Thoracic aorta (tissue), 2 donors: Measurements from ENCODE around the gene HCFC1. TPM values are rescaled to one million over a fixed set of nuclear protein-coding genes. Genes with fewer than 3 reads are reported as not detected.

Experiments used
- ATAC-seq: fragments of 150-250 bp; one replicate; pipeline ENCODE4 v1.8.0; 2017; ENCODE audit warnings: low read depth; ENCODE audit not compliant: insufficient number of reproducible peaks, low FRiP score
- DNase-seq: peaks from one replicate; pipeline ENCODE4 v3.0.0-alpha.2; 2020; ENCODE audit warnings: low spot score
- H3K27ac ChIP-seq, 2 donors: fragments of 200-600 bp; sonication (generic); 1 replicate in 1 of 2; 2 replicates in 1 of 2; pipeline ENCODE4 v1.5.1; 2016; ENCODE audit warnings: mild to moderate bottlenecking in 2 of 2, moderate library complexity in 2 of 2
- H3K27me3 ChIP-seq: fragments of 200-600 bp; sonication (generic); replicated peaks from 2 replicates; pipeline ENCODE4 v1.6.0; 2016; ENCODE audit warnings: mild to moderate bottlenecking; ENCODE audit not compliant: insufficient read depth
- H3K36me3 ChIP-seq: fragments of 200-600 bp; sonication (generic); one replicate; pipeline ENCODE4 v1.5.1; 2016
- H3K4me1 ChIP-seq, 2 donors: fragments of 200-600 bp; sonication (generic); 1 replicate in 1 of 2; 2 replicates in 1 of 2; pipeline versions ENCODE4 v1.5.1 to v1.6.0; 2016; ENCODE audit warnings: low read depth in 2 of 2, mild to moderate bottlenecking in 1 of 2; ENCODE audit not compliant: control insufficient read depth in 1 of 2
- H3K4me3 ChIP-seq: fragments of 200-600 bp; sonication (generic); 2 replicates; pipeline ENCODE4 v1.5.1; 2016; ENCODE audit warnings: mild to moderate bottlenecking
- H3K9me3 ChIP-seq: fragments of 200-600 bp; sonication (generic); 2 replicates; pipeline ENCODE4 v1.5.1; 2016
- total RNA-seq, 2 donors: library from RNA; depleted of rRNA; stranded (reverse); fragments of >200 nt; gene quantifications; one replicate each; pipeline versions ENCODE4 v1.1.0 to v1.2.3, GENCODE V29; 2016
- TF ChIP-seq, protein P1 (sequence below): fragments of 200-600 bp; sonication (generic); IDR thresholded peaks from one replicate; pipeline ENCODE4 v1.5.1; 2019; ENCODE audit warnings: antibody characterized with exemption

The HCFC1 gene
- total RNA-seq, 2 donors from 2014 or later, result 51.6 to 58.9 TPM

DNA sequence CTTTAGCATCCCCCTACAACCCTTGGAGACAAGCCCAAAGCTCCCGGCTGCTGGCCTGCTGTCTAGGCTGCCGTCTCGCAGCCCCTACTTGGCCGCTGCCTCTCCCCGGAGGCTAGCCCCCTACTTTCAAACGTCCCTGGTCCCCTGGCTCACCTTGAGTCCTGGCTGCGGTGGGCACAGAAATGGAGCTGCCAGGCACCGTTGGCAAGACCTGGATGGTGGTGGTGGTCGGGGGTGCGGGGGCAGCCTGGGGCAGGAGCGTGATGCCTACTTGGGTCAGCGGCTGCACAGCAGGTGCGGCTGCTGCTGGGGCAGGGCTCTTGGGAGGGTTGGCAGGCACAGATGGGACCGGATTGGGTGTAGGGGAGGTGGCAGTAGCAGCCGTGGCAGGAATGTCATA is 12.0 kb downstream of the HCFC1 start:
- no peaks in the 10 kb centered on the region for H3K27me3 ChIP-seq
- peaks cover 39% of the 10 kb centered on the region for H3K36me3 ChIP-seq
- H3K4me1 ChIP-seq, result no peaks in the 10 kb centered on the region
- H3K9me3 ChIP-seq, result no peaks in the 10 kb centered on the region
- no peak for DNase-seq
- H3K4me3 ChIP-seq, result no peak overlapping the region
- no peak overlapping the region for H3K27ac ChIP-seq
- ATAC-seq, result no peak
- TF ChIP-seq, protein P1, sequence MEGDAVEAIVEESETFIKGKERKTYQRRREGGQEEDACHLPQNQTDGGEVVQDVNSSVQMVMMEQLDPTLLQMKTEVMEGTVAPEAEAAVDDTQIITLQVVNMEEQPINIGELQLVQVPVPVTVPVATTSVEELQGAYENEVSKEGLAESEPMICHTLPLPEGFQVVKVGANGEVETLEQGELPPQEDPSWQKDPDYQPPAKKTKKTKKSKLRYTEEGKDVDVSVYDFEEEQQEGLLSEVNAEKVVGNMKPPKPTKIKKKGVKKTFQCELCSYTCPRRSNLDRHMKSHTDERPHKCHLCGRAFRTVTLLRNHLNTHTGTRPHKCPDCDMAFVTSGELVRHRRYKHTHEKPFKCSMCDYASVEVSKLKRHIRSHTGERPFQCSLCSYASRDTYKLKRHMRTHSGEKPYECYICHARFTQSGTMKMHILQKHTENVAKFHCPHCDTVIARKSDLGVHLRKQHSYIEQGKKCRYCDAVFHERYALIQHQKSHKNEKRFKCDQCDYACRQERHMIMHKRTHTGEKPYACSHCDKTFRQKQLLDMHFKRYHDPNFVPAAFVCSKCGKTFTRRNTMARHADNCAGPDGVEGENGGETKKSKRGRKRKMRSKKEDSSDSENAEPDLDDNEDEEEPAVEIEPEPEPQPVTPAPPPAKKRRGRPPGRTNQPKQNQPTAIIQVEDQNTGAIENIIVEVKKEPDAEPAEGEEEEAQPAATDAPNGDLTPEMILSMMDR, result no peak

DNA sequence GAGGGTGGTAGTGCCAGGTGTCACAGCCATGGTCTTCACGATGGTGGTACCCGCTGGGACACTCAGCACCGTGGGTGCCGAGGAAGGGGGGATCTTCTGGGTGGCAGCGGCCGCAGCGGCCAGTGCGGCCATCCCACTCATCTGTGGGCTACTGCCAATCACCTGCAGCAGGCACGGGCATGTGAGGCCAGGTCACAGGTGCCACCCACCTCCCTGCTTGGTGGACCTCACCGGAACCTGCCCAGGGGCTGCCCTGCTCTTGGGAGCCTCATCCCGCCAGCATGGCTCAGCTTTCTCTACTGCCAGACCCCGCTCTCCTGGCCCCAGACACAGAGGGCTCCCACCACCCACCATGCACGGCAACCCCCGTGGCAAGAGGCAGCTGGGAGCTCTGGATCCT is 13.0 kb downstream of the HCFC1 start:
- H3K27ac ChIP-seq, result no peak overlapping the region
- TF ChIP-seq, protein P1, result no peak
- no peaks in the 10 kb centered on the region for H3K27me3 ChIP-seq
- H3K4me1 ChIP-seq, result no peaks in the 10 kb centered on the region
- no peak overlapping the region for H3K4me3 ChIP-seq
- peaks cover 39% of the 10 kb centered on the region for H3K36me3 ChIP-seq
- no peak for ATAC-seq
- no peak for DNase-seq
- no peaks in the 10 kb centered on the region for H3K9me3 ChIP-seq

DNA sequence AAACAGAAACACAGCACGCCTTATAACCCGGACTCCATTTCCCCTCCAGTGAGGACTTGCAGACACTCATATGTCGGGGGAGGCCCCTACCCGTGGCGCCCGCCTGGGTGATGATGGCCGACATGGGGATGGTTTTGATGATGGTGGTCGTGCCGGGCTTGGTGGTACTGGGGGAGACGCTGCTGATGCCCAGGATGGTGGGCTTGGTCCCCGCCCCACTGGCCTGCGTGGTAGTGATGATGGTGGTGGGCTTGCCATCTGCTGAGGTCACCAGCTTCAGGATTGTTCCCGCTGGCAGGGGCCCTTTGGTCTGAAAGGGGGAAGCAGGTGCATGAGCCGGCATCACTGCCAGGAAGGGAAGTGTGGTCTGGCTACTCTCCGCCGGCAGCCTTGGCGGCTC is 14.4 kb downstream of the HCFC1 start:
- ATAC-seq (no peak), DNase-seq (no peak)
- Histone ChIP-seq H3K27ac (no peak overlapping the region), H3K36me3 (peaks cover 32% of the 10 kb centered on the region), H3K4me3 (no peak overlapping the region), H3K9me3 (no peaks in the 10 kb centered on the region), H3K27me3 (no peaks in the 10 kb centered on the region), H3K4me1 (peaks cover 0 to 11% of the 10 kb centered on the region in 2 donors)
- TF ChIP-seq, protein P1, result no peak

DNA sequence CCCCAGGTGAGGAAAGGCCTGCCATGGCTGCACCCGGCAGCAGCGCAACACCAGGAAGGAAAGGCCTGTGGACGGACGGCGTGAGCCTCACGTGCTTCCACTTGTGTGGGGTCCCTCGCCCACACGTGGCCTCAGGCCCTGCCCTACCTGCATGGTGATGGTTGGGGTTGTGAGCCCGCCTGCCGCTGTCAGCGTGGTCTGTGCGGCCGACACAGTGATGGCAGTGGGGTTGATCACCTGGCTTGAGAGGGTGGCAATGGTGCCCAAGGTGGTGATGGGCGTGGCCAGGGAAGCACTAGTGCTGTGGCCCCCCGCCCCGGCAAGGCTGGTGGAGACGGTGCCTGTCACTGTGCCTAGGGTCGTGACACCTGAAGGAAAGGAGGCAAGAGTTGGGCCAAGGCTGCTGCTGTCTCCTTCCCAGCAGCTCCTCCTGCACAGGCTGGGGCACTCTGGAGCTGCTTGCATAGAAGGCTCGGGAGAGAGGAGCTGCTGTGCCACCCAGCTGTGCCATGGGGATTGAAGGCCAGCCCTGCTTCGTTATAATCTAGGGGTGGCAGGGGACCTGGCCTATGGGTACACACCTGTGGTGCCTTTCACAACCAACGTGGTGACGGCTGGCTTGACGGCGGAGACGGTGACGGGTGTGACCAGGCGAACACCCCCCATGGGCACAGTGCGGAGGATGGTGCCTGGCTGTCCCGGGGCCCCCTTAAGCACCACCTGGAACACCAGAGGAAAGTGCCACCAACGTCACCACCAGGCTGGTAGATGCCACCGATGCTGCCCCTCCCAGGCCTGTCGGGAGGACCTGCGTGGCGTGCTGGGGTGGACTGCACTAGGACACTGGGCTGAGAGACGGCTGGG is 15.3 kb downstream of the HCFC1 start:
- H3K4me3 ChIP-seq, result no peak overlapping the region
- peaks cover 25% of the 10 kb centered on the region for H3K36me3 ChIP-seq
- DNase-seq, result no peak
- H3K4me1 ChIP-seq, result peaks cover 0 to 15% of the 10 kb centered on the region in 2 donors
- ATAC-seq, result no peak
- H3K9me3 ChIP-seq, result no peaks in the 10 kb centered on the region
- TF ChIP-seq, protein P1, result no peak
- H3K27ac ChIP-seq, result no peak overlapping the region
- H3K27me3 ChIP-seq, result no peaks in the 10 kb centered on the region

DNA sequence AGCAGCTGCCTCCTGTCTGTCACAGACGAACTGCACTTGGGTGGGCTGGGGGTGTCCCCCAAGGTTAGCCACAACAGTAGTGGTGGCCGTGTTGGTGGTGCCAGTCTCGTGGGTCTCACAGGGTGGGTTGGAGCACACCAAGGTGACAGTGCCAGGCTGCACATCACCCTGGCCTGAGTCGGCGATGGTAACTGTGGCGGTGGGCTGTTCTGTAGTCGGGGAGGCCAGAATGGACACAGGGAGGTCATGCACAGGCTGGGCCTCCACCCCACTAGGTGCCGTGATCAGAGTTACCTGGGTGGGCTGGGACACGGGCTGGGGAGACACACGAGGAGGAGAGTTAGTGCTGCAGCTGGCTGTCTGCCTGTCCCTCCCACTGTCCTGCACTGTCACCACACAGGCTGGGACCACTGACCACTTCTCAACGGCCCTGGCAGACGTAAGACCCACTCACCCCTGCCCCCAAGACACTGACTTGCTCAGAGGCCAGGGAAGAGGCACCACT is 16.3 kb downstream of the HCFC1 start:
- H3K4me3 ChIP-seq, result no peak overlapping the region
- no peak overlapping the region for H3K27ac ChIP-seq
- no peaks in the 10 kb centered on the region for H3K27me3 ChIP-seq
- TF ChIP-seq, protein P1, result no peak
- ATAC-seq, result no peak
- no peak for DNase-seq
- H3K9me3 ChIP-seq, result no peaks in the 10 kb centered on the region
- peaks cover 32% of the 10 kb centered on the region for H3K36me3 ChIP-seq
- H3K4me1 ChIP-seq, result peaks cover 0 to 15% of the 10 kb centered on the region in 2 donors
